WERI-Rb-1 (cell line): ENCODE measurements around the gene LRRC56.

Experiments used
- DNase-seq: peaks from one replicate; pipeline ENCODE4 v3.0.0-alpha.2; 2020
- H3K27ac ChIP-seq: fragments of 250-450 bp; sonication (Bioruptor Pico); 2 replicates; pipeline ENCODE4 v1.5.1; 2020; ENCODE audit warnings: mild to moderate bottlenecking, moderate library complexity
- H3K27me3 ChIP-seq: fragments of 250-450 bp; sonication (Bioruptor Pico); 2 replicates; pipeline ENCODE4 v1.5.1; 2021; ENCODE audit warnings: mild to moderate bottlenecking, low read depth, moderate library complexity; ENCODE audit not compliant: insufficient read depth, severe bottlenecking
- H3K36me3 ChIP-seq: fragments of 250-450 bp; sonication (Bioruptor Pico); 2 replicates; pipeline ENCODE4 v1.5.1; 2020; ENCODE audit warnings: mild to moderate bottlenecking, moderate library complexity
- H3K4me3 ChIP-seq: 2 replicates; pipeline ENCODE4 v1.5.1; 2011; ENCODE audit warnings: low read depth, mild to moderate bottlenecking, control low read depth, low read length
- H3K9me3 ChIP-seq: fragments of 250-450 bp; sonication (Bioruptor Pico); 2 replicates; pipeline ENCODE4 v1.5.1; 2021; ENCODE audit warnings: mild to moderate bottlenecking, moderate library complexity; ENCODE audit not compliant: severe bottlenecking
- TF ChIP-seq, protein P1 (sequence below): IDR thresholded peaks from 2 replicates; pipeline ENCODE4 v1.5.1; 2011; ENCODE audit warnings: low read depth, mild to moderate bottlenecking, control low read depth, inconsistent platforms, low read length

LRRC56 gene

DNA sequence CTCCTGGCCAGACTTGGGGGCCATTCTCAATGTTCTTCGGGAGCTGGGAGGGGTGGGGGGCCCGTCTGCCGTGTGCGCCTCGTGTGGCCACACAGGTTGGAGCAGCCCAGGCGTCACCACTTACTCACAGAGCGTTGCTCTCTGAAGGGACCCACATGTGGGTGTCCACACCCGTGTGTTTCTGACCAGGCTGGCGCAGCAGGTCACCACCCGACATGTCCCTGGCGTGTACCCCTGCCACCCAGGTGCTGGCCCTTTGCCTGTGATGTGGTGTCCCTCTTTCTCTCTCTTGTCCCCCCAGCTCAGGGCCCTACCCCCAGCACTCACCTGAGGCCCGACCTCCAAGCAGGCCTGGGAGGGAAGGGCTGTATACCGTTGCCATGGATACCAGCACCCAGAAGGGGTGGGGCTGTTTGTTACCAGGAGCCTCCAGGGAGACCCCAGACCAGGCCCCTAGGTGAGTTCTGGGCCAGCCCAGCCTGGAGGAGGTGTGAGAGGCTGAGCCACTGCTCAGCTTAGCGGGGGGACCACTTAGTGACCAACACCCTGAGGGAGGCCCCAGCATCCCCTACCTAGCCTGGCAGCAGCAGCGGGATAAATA, 21.8 kb downstream of the LRRC56 start:
- H3K4me3 ChIP-seq, result no peak overlapping the region
- no peaks in the 10 kb centered on the region for H3K9me3 ChIP-seq
- TF ChIP-seq, protein P1, sequence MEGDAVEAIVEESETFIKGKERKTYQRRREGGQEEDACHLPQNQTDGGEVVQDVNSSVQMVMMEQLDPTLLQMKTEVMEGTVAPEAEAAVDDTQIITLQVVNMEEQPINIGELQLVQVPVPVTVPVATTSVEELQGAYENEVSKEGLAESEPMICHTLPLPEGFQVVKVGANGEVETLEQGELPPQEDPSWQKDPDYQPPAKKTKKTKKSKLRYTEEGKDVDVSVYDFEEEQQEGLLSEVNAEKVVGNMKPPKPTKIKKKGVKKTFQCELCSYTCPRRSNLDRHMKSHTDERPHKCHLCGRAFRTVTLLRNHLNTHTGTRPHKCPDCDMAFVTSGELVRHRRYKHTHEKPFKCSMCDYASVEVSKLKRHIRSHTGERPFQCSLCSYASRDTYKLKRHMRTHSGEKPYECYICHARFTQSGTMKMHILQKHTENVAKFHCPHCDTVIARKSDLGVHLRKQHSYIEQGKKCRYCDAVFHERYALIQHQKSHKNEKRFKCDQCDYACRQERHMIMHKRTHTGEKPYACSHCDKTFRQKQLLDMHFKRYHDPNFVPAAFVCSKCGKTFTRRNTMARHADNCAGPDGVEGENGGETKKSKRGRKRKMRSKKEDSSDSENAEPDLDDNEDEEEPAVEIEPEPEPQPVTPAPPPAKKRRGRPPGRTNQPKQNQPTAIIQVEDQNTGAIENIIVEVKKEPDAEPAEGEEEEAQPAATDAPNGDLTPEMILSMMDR, result peak; percentile 24
- peaks cover 4% of the 10 kb centered on the region for H3K36me3 ChIP-seq
- peaks cover 19% of the 10 kb centered on the region for H3K27me3 ChIP-seq
- H3K27ac ChIP-seq, result no peak overlapping the region
- no peak for DNase-seq

DNA sequence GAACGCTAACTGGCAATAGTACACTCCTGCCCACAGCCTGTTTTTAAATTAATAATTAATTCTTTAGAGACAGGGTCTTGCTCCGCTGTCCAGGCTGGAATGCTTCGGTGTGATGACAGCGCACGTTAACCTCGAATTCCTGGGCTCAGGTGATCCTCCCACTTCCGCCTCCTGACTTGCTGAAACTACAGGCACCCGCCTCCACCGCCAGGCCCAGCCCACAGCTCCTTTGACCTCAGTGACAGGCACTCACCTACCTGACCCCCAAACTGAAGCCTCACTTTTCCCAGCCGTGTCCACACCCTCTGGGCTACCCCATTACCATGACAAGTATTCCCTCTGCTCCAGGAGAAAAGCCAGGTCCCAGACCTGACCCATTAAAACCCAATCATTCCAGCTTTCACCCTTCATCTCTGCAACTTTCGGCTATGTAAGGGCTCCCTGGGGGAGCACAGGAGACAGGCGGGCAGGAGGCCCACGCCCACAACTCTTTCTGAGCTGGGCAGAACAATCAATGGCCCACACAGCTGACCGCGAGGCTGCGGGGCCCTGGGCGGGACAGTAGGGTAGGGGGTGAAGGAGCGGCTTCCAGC, 22.5 kb downstream of the LRRC56 start:
- Histone ChIP-seq H3K27me3 (peaks cover 19% of the 10 kb centered on the region), H3K36me3 (peaks cover 4% of the 10 kb centered on the region), H3K4me3 (peak overlapping the region; percentile 48), H3K27ac (no peak overlapping the region), H3K9me3 (no peaks in the 10 kb centered on the region)
- no peak for DNase-seq
- TF ChIP-seq, protein P1, result no peak

DNA sequence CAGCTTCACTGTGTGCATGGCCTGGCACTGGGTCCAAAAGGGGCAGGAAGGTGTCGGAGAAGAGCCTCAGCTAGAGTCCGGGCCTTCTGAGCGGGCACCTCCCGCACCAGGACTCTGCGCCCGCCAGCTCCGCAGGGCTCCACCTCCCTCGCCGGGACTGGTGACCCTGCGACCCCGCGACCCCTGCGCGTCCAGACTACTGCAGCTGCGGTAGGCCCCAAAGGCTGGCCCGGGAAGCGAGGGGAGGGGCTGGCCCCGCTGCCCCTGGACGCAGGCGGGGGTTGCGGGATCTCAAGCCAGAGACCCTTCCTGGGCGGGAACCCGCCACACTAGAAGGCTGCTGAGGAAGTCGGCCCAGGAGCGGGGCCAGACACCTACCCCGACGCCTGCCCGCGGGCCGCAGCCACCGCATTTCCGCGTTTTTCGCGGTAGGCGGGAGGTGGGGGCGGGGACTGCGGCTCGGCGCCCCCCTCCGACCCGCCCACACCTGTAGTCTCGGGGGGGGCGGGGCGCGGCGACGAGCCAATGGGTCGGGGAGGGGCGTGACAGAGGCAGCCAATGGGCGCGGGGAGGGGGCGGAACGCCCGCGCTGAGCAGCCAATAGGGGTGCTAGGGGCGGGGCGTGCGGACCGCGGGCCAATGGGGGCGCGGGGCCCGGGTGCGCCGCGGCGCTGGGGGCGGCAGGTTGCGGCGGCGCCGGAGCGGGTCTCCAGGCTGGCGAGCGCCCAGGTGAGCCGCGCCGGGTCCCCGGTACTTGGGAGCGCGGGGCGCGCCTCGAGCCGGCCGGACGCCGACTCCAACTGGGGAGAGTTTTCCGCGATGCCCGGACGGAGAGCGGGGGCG, 23.2 kb downstream of the LRRC56 start, which contains the start of the genes LMNTD2 and RASSF7:
Gene LMNTD2, minus strand, starts transcription at position 434 of the 843 bp plus-strand sequence. Its CDS starts 22 bp downstream, at position 412.
Gene RASSF7, plus strand, starts transcription at position 666 of the 843 bp plus-strand sequence. CDS start 799 bp downstream, outside the sequence.
- H3K27me3 ChIP-seq, result peaks cover 15% of the 10 kb centered on the region
- no peaks in the 10 kb centered on the region for H3K9me3 ChIP-seq
- peaks cover 4% of the 10 kb centered on the region for H3K36me3 ChIP-seq
- H3K4me3 ChIP-seq, result peak within 1 kb of the TSS; percentile 53
- H3K27ac ChIP-seq, result peak within 1 kb of the TSS; percentile 83
- TF ChIP-seq, protein P1, result no peak
- DNase-seq, result peak; percentile 95

DNA sequence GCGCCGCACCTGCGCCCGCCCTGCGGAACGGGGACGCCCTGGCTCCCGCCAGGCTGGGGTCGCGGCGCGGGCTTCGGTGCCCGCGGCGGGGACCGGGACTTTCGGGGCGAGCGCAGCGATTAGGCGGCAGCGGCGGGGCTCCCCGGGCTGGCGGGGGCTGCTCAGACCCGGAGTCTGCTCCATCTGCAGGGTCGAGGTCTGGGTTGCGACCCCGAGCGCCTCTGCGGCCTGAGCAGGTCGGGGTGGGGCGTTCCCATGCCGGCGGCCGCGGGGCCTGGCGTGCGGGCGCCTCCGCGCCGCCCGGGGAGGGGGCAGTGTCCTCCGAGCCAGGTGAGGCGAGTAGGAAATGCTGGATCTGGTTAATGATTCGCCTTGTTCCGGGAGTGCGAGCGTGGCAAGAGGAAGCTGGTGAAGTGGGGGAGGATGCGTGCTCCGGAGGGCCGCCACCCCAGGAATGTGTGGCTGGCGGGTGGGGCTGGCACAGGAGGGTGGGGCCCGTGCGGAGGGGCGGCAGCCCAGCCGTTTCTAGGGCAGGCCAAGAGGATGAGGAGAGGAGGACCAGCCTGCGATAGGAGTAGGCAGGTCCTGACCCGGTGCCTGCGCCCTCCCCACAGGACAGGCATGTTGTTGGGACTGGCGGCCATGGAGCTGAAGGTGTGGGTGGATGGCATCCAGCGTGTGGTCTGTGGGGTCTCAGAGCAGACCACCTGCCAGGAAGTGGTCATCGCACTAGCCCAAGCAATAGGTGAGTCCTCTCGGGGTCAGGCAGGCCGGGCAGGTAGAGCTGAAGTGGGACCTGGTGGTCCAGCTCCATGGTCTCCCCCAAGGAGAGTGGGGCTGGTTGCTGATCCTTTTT, 24.0 kb downstream of the LRRC56 start:
- no peak for DNase-seq
- H3K36me3 ChIP-seq, result peaks cover 4% of the 10 kb centered on the region
- peak overlapping the region; percentile 53 for H3K4me3 ChIP-seq
- no peaks in the 10 kb centered on the region for H3K9me3 ChIP-seq
- H3K27me3 ChIP-seq, result peaks cover 9% of the 10 kb centered on the region
- H3K27ac ChIP-seq, result peak overlapping the region; percentile 60
- TF ChIP-seq, protein P1, result no peak

DNA sequence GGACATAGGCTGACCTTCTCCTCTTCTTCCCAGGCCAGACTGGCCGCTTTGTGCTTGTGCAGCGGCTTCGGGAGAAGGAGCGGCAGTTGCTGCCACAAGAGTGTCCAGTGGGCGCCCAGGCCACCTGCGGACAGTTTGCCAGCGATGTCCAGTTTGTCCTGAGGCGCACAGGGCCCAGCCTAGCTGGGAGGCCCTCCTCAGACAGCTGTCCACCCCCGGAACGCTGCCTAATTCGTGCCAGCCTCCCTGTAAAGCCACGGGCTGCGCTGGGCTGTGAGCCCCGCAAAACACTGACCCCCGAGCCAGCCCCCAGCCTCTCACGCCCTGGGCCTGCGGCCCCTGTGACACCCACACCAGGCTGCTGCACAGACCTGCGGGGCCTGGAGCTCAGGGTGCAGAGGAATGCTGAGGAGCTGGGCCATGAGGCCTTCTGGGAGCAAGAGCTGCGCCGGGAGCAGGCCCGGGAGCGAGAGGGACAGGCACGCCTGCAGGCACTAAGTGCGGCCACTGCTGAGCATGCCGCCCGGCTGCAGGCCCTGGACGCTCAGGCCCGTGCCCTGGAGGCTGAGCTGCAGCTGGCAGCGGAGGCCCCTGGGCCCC, 24.8 kb downstream of the LRRC56 start:
- Histone ChIP-seq H3K9me3 (no peaks in the 10 kb centered on the region), H3K27me3 (peaks cover 1% of the 10 kb centered on the region), H3K4me3 (no peak overlapping the region), H3K27ac (no peak overlapping the region), H3K36me3 (peaks cover 4% of the 10 kb centered on the region)
- TF ChIP-seq, protein P1, result no peak
- DNase-seq, result no peak
